Femur (tissue), 1 donor: Measurements from ENCODE around the gene ARL2BP.

Experiments
- DNase-seq: peaks from one replicate; pipeline ENCODE4 v3.0.0-alpha.2; 2017

ARL2BP gene

DNA sequence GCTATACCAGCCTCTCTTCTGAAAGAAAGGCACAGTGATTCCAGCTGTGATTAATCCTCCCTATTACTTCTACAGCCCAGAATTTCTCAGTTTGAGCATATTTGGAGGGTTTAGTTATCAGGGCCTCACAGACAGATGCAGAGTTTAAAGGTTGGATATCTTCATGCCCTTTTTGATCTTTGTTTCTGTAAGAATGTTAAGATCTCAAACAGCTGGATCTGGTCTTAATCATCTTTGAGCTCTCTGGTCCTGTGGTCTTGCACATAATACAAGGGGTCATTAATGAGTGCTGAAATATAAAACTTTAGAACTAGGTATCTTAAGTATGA, 9.1 kb upstream of the ARL2BP start:
- DNase-seq: no peak

DNA sequence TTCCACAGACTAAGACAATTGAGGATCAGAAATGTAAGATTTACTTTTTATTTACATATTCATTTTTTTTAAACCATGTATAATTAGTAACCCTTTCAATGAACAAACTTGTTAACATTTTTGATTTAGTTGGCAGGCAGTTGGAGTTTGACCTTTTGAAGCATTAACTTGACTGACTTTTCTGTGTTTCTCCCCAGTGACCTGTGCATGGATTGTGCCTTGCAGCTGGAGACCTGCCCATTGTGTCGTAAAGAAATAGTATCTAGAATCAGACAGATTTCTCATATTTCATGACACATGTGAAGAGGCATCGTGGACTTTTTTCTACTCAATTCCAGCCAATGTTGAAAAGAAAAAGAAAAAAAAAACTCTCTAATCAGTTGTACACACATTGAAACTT, 6.4 kb upstream of the ARL2BP start:
- no peak for DNase-seq

DNA sequence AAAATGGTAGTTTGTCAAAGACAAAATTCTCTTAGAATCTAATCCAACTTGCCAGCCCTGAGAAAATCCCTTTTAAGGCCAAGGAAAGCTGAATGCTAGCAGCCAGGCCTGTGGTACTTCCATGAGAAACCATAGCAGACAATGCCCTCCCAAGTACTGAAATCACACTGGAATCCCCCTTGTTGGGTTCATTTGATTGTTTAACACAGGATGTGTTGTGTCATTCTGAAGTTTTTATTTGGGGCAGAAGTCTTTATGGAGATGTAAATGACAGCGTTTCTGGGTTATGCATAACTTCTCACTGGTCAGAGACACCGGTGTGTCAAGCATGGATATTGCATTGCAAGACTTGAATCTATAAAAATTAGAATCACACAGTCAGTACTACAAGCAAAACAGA, 6.0 kb upstream of the ARL2BP start:
- DNase-seq: no peak

DNA sequence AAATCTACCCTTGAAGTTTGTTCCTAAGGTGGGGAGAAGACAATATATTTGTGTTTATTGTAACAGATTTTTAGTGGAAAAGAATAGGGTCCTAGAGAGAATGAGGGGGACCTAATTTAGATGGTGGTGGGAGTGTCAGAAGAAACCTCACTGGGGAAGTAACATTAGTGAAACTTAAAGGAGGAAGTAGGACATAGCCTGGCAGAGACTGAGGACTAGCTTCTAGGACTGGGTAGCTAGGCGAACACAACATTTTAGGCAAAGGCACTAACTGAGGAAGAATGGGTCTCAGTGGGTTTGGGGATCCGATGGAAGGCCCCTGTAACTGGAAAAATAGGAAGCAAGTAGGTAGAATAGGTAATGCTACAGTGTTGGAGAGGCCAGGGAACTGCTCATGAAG, 4.2 kb upstream of the ARL2BP start:
- no peak for DNase-seq

DNA sequence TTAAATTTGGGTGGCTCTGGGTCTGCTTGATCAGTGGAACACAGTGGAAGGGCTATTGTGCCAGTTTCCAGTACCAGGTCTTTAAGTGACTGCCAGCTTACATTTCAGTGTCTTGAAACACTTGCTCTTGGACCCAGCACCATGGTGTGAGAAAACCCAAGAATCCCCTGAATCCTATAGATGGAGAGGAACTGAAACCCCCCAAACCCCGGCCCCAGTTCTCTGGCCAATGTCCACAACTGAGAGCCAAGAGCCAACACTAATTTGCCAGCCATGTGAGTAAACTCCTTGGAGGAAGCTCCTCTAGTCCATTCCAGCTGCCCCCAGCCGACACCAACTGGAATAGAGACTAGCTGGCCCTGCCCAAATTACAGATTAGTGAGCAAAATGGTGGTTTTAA, 2.4 kb upstream of the ARL2BP start:
- DNase-seq: no peak

DNA sequence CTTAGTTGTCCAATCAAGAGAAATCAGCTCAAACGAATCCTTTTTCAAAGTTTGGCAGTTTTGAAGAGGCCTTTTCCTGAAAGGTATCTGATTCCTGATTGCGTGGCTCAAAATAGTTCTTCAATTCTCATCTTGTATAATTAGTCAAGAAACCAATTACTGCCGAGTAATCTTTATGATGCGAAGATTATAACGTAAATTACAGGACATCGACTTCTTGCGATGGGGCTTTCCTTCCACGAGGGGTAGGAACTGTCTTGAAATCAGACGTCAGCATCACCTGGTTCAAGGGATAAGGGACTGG, 644 bp upstream of the ARL2BP start:
- no peak for DNase-seq

DNA sequence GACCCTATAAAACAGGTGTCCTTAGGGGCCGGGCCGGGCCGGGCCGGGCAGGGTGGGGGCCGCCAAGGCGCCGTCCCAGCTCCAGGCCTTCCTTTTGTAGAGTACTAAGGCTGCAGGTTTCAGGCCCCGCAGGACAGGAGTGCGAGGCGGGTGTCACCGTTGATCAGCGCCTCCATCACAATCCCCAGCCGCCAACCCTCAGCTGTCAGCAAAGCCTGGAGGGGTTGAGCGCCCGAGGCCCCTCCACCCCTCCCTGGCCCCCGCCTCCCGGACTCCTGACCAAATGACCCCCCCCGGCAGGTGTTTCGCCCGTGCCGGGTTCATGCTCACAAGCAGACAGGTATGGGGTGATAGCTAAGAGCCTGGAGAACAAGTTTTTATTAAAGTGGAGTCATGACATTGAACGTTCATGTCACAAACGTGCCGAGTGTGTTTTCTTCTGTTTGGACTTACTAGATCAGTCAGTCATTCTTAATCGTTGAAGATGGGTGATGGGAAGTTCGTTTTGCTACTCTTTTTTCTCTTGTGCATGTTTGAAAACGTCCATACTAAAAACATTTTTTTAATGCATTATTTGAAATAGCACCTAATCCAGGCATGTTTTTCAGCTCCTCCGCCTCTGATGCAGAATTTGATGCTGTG, 534 bp downstream of the ARL2BP start:
- DNase-seq: no peak

DNA sequence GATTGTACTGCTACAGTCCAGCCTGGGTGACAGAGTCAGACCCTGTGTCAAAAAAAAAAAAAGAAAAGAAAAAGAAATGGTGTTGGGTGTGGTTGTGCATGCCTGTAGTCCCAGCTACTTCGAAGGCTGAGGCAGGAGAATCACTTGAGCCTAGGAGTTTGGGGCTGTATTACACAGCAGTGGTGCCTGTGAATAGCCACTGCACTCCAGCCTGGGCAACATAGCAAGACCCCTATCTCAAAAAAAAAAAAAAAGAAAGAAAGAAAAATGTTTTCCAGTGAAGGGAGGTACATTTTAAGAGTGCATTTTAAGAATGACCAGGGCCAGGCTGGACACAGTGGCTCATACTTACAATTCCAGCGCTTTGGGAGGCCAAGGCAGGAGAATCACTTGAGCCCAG, 6.3 kb downstream of the ARL2BP start:
- no peak for DNase-seq

DNA sequence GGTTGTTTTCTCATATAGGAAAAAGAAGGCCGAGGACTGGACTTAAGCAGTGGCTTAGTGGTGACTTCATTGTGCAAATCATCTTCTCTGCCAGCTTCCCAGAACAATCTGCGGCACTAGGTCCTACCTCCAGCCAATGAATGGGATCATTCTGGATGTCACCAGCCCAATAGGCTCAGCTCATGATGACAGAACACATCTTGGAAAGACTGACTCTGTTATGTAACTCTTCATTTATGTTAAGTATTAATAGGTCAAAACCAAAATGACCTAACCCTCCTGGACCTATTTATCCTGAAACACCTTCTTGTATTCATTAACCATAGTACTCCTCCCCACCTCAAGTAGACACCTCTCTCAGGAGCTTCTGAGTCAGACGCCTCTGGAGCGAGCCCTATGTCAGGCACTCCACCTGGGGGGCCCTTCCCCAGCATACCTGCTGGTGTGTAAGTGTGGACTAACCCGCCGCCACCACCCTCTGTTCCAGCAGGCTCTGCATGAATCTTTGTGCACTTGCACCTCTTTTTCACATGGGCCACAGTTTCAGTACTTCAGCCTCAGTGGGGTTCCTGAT, 7.2 kb downstream of the ARL2BP start:
- no peak for DNase-seq

DNA sequence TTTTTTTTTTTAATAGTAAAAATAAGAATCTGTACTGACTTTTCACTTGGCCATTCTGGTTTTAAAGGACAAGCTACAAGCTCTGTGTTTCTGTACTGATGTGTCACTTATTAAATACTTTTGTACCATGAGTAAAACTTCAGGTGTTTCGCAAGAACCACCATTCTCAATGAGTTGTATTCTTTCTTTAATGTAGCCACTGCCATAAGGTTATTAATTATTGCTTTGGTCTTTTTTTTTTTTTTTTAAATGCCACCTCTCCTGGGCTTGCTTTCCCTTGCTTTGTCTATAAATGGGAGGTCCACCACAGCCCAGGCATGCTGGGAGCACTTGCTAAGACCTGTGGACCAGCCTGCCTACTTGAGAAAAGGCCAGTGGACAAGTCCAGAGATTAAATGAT, 8.4 kb downstream of the ARL2BP start:
- DNase-seq: no peak

DNA sequence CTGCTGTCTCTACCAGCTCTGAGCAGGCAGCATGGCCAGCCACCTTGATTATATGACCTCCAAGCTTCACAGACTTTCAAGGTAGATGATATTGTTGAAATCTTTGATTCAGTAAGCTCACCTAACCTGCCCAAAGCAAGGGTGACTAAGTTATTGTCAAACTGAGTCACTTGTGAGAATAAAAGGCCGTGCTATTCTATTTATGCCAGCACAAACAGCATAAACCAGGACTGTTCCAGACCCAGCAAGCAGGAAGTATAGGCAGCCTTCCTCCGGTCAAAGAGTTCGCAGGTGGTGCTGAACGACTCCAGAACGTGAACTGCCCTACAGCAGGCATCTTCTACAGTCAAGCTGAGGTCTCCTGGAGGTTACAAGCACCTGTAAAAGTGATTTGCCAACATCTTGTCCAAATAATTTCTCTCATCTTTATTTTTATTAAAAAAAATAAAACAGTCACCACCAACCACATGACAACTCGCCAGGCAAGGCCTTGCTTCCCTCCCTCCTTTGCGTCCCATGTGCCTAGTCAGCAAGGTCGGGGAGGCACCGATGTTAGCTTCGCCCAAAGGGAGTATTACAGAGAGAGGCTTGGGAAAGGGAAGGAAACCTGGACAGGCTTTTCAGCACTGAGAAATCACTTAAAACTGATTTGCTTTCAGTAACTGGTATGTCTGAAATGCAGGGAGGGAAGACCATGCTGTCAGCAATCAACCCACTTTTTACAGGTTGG, 10.8 kb downstream of the ARL2BP start:
- no peak for DNase-seq

DNA sequence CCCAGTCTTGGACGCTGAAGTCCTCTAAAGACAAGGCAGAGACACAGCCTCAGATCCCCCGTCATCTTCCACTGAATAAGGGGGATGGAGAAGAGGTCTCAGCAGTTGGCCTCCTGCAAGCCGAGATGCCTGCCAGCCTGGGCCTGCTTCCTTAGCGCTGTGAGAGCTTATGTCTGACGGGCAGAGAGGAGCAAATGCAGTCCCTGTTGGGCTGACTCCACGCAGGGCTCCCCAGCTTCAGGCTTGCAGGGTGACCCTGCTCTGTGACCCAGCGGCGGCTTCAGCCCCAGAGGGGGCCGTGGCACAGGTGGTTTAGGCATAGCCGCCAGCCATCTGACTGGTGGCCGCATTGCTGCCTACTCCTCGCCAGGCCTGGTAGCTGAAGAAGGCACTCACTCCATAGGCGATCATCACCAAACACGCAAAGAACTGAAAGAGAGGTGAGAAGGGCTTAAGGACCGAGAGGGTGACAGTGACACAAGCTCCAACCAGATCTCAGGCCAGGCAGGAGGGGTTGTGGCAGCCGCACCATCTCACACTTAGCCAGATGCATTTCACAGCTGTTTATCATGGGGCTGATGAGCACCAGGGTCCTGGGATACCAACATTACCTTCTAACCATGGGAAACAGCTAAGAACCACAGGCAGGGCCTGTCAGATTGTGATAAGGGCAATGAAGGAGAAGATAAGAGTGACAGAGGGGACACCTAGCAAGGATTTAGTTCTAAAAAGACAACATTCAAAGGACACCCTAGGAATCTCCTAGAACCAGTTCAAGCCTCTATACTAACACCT, 11.7 kb downstream of the ARL2BP start:
- no peak for DNase-seq

DNA sequence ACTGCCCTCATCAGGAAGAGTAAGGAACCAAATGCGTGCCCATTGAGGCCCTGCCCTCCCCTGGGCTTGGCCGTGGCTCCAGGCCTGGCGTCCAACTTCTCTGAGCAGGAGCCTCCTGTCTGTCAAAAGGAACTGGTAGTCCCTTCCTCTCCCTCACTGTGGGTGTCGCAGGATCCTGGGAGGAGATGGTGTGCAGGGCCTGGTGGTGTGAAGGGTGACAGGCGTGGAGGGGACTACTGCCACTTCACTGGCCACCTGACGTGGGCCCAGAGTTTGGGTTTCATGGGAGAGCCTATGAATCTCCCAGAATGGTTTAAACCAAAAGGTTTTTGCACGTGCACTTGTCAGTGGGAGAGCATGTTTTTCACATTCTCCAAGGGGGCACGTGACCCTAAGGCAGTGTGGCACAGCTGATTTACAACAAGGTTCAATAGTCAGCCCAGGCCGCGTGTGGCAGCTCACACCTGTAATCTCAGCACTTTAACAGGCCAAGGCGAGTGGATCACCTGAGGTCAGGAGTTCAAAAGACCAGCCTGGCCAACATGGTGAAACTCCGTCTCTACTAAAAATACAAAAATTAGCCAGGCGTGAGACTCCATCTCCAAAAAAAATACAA, 12.5 kb downstream of the ARL2BP start:
- no peak for DNase-seq

DNA sequence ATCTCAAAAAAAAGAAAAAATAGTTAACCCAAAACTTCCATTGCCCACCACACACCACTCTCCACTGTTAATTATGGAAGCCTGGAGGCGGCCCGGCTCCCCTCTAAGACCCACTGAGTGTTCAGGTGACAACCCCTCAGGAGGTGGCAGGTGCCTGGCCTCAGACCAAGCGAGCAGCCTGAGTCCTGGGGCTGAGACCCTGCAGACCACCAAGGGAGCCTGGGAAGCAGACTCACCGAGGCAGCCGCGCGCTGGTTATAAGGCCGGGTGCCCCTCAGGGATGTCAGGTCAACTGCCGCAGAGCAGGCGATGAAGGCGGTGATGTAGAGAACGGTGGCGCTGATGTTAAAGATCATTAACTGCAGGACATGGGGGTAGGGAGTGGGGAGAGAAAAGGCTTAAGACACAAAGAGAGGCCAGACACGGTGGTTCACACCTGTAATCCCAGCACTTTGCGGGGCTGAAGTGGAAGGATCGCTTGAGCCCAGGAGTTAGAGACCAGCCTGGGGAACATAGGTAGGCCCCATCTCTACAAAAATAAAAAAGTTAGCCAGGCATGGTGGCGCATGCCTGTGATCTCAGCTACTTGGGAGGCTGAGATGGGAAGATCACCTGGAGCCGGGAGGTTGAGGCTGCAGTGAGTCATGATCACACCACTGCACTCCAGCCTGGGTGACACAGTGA, 13.3 kb downstream of the ARL2BP start:
- no peak for DNase-seq

DNA sequence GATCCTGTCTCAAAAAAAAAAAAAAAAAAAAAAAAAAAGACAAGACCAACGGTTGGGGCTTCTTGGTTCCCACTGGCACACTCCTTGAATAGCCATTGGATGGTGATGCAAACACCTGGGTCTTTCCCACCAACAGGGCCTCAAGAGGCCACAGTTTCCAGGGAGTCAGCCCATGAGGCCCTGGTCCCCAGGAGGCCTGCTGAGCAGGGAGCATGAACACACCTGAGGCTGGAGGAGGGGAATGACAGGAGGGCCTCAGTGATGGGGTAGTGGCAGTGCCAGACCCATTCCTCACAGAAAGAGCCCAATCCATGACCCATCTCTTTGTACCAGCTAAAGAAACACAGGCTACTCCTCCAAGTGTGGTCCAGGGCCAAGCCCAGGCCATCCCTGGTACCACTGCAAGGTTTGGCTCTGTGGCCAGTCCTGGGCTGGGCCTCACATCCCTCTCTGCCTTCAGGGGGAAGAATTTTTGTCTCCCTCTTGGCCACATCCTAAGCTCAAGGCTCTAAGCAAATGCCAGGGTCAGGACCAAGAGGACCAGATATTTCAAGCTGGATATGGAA, 13.9 kb downstream of the ARL2BP start:
- no peak for DNase-seq

DNA sequence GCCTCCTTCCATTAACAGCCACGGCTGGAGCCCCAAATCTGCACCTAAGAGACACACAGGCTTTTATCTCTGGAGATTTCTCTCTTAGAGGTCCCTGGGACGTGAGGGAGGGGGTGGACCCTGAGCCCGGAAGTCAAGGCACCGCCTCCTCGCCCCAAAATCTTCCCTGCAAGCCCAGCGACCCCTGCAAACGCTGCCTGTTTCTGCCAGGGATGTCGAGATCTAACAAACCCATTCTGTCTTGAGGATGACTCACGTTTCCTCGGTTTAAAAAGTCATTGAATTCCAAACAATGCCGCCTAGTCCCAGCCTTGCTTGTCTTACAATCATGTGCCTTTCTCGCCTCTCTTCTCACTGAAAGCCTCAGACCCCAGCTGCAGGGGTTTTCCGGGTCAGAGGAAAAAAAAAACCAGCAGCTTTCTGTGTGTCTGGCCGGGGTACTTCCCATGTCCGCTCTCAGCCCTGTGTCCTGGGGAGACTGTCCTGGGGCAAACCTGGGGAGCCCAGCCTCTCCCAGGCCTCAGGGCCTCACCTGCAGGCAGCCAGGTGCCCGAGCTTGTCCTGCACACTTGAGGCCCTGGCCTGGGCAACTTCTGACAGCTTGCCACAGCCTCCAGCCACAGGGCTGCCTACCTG, 15.4 kb downstream of the ARL2BP start:
- no peak for DNase-seq

DNA sequence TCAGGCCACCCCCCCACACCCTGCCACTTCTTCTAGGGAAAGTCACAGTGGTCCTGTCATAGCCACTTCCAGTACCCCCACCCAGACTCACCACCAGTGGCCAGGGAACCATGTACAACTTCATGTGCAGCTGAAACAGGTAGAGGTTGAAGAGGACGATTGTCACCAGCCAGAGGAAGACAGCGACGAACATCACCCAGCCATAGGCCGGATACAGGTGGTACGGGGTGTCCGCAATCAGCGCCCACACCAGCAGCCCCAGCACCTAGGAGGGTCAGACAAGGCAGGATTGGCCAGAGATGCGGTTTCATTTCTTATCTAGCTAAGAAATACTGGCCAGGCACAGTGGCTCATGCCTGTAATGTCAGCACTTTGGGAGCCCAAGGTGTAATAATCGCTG, 16.7 kb downstream of the ARL2BP start:
- DNase-seq: no peak

DNA sequence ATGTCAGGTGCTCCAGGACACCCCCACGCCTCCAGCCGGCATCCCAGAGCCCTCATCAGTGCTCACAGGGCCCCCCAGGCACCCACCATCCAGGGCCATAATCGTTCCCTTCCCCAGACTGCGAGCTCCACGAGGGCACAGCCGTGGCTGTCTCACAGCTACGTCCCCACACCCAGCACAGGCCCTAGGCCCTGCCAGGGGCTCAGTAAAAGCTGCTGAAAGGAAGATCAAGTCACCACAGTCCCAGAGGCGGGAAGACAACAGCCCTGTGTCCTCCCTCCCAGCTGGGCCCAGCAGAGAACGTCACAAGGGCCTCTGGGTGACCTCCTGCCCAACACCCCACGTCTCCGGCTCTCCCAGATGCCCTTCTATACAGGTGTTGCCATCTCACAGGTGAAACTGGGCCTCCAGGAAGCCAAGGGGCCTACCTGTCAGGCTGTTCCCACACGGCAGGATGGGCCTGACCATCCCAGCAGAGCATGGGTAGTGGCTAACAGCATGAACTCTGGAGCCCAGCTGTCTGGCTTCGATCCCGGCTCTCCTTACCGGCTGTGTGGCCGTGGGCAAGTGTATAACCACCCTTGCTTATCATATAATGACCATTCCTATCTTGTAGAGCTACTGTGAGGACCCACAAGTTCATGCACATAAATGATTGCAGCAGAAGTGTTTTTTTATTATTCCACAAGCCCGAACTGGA, 17.9 kb downstream of the ARL2BP start:
- no peak for DNase-seq

DNA sequence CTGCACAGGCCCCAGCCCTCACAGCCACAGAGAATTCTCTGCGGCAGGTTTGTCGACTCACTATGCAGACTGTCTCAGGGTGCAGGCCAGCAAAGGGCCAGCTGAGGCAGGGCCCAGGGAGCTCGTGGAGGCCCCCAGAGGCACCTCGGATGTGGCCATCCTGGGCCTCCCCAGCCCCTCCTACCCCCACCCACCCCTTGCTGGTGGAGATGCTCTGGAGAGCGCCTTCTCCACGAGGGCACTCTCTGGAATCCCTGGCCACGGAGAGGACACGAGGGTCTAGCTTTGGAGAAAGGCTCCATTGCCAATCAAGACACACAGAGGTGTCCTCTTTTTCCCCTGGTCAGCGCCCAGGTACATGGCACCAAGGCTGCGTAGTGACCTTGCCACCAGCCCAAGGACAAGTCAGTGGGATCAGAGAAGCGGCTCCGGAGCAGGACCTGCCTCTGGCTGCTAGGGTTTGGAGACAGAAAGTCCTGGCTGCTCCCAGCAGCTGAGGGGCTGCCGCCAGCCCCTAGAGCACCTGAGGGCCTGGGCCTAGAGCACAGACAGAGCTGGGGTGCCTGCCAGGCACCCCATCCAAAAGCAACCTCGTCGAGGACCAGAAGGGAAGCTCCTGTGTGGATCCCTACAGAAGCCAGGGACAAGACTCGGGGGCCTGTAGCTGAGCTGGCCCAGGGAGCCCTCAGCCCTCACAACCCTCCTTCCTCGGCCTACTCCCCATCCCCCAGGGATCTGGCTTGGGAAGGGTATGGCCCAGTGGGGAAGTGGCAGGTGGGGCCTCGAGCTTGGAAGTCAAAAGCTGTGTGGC, 18.7 kb downstream of the ARL2BP start:
- no peak for DNase-seq

DNA sequence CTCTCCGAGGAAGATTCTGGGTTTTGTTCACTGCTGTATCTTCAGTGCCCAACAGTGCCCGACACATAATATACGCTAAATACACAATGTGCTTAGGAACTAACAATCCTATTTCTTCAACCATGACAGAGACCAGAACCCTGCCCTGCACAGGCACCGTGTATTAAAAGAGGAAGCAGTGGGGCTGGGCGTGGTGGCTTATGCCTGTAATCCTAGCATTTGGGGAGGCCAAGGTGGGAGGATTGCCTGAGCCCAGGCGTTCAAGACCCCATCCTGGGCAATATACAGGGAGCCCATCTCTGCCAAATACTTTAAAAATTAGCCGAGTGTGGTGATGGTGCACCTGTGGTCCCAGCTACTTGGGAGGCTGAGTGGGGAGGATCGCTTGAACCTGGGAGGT, 19.3 kb downstream of the ARL2BP start:
- DNase-seq: no peak

DNA sequence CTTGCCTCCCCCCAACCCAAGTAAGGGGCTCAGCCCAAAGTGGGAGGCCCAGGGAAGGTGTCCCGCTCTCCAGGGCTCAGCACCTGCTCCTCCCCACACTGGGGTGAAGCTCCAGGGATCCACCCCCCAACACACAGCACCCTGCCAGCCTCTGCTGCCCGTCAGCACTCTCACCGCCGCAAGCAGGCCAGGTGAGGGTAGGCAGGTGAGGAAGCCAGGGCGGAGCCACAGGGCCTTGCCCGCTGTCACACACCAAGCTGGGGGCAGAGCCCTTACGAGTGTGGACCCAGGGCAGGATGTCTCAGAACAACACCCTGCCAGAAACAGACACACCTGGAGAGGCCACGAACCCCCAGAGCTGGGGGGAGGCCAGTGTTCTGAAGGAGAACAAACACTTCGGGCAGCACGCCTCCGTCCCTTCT, 19.9 kb downstream of the ARL2BP start:
- no peak for DNase-seq
